ENCODE measurements around the gene POU2F1. TPM values are rescaled to one million over a fixed set of nuclear protein-coding genes. Genes with fewer than 3 reads are reported as not detected.

Gene POU2F1
- total and polyA plus RNA-seq, 2 experiments from 2014 or later: 38.8 to 66.1 TPM

DNA sequence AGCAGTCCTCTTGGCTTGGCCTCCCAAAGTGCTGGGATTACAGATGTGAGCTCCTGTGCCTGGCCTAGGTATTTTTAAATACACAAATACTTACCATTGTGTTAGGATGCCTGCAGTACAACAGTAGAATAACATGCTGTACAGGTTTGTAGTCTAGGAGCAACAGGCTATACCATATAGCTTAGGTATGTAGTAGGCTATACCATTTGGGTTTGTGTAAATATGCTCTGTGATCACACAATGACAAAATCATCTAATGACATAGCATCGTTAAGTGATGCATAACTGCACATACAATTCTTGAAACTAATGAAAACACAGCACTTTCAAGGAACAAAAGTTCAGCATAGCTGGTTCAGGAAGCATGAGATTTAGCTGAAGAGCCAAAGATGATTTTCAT lies 12.7 kb downstream of the POU2F1 start (continued):
- TF ChIP-seq CREB1 (CRISPR knock-in tag; IDR thresholded peaks at IDR 0.05; ENCODE audit: low read depth): no peak
- TF ChIP-seq STAT1 (IDR thresholded peaks at IDR 0.05; ENCODE audit: unreplicated experiment): no peak
- TF ChIP-seq, protein P1, sequence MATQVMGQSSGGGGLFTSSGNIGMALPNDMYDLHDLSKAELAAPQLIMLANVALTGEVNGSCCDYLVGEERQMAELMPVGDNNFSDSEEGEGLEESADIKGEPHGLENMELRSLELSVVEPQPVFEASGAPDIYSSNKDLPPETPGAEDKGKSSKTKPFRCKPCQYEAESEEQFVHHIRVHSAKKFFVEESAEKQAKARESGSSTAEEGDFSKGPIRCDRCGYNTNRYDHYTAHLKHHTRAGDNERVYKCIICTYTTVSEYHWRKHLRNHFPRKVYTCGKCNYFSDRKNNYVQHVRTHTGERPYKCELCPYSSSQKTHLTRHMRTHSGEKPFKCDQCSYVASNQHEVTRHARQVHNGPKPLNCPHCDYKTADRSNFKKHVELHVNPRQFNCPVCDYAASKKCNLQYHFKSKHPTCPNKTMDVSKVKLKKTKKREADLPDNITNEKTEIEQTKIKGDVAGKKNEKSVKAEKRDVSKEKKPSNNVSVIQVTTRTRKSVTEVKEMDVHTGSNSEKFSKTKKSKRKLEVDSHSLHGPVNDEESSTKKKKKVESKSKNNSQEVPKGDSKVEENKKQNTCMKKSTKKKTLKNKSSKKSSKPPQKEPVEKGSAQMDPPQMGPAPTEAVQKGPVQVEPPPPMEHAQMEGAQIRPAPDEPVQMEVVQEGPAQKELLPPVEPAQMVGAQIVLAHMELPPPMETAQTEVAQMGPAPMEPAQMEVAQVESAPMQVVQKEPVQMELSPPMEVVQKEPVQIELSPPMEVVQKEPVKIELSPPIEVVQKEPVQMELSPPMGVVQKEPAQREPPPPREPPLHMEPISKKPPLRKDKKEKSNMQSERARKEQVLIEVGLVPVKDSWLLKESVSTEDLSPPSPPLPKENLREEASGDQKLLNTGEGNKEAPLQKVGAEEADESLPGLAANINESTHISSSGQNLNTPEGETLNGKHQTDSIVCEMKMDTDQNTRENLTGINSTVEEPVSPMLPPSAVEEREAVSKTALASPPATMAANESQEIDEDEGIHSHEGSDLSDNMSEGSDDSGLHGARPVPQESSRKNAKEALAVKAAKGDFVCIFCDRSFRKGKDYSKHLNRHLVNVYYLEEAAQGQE (IDR thresholded peaks at IDR 0.05; ENCODE audit: unreplicated experiment): no peak
- no peak for TF ChIP-seq NANOG (IDR thresholded peaks at IDR 0.05; ENCODE audit: borderline replicate concordance)
- TF ChIP-seq EZH2phosphoT487 (IDR thresholded peaks at IDR 0.05; ENCODE audit: unreplicated experiment): no peak
- TF ChIP-seq EZH2 (IDR thresholded peaks at IDR 0.05; ENCODE audit: low read depth, unreplicated experiment): no peak

DNA sequence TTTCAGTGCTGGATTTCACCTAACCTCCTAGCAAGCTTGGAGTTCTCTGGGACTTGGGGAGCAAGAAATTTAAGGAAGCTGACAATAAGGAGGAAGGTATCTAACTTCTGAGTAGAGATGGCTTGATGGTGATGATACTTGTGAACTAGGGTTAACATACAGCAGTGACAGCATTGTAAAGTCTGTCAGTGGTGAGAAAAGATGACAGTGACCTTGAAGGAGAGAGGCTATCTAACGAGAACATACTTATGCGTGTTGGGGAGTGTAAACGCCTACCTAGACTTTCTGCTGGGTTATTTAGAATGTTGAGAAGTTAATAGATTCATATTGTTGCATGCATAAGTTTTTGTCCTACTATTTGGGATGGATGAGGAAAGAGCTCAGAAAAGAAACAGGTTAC lies 16.3 kb downstream of the POU2F1 start:
- TF ChIP-seq, protein P2, sequence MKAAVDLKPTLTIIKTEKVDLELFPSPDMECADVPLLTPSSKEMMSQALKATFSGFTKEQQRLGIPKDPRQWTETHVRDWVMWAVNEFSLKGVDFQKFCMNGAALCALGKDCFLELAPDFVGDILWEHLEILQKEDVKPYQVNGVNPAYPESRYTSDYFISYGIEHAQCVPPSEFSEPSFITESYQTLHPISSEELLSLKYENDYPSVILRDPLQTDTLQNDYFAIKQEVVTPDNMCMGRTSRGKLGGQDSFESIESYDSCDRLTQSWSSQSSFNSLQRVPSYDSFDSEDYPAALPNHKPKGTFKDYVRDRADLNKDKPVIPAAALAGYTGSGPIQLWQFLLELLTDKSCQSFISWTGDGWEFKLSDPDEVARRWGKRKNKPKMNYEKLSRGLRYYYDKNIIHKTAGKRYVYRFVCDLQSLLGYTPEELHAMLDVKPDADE (IDR thresholded peaks at IDR 0.05): no peak
- TF ChIP-seq ZNF331 (CRISPR knock-in tag; IDR thresholded peaks at IDR 0.05; ENCODE audit: low read depth) (no peak), EZH2phosphoT487 (IDR thresholded peaks at IDR 0.05; ENCODE audit: unreplicated experiment) (no peak), EZH2 (IDR thresholded peaks at IDR 0.05; ENCODE audit: low read depth, unreplicated experiment) (no peak), NANOG (IDR thresholded peaks at IDR 0.05; ENCODE audit: borderline replicate concordance) (no peak)
- TF ChIP-seq, protein P3, sequence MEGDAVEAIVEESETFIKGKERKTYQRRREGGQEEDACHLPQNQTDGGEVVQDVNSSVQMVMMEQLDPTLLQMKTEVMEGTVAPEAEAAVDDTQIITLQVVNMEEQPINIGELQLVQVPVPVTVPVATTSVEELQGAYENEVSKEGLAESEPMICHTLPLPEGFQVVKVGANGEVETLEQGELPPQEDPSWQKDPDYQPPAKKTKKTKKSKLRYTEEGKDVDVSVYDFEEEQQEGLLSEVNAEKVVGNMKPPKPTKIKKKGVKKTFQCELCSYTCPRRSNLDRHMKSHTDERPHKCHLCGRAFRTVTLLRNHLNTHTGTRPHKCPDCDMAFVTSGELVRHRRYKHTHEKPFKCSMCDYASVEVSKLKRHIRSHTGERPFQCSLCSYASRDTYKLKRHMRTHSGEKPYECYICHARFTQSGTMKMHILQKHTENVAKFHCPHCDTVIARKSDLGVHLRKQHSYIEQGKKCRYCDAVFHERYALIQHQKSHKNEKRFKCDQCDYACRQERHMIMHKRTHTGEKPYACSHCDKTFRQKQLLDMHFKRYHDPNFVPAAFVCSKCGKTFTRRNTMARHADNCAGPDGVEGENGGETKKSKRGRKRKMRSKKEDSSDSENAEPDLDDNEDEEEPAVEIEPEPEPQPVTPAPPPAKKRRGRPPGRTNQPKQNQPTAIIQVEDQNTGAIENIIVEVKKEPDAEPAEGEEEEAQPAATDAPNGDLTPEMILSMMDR (conservative IDR thresholded peaks at IDR 0.05; ENCODE audit: low read depth in 2 of 2): no peak
- Histone ChIP-seq H3K4me3 (no peak overlapping the region), H2AFZ (no peak overlapping the region), H3K79me2 (replicated peaks; ENCODE audit: insufficient read depth) (peaks cover 100% of the 10 kb centered on the region), H3K4me1 (ENCODE audit: insufficient read depth) (peaks cover 46% of the 10 kb centered on the region), H3K27ac (ENCODE audit: low read depth) (no peak overlapping the region), H4K20me1 (replicated peaks; ENCODE audit: insufficient read depth) (peaks cover 52% of the 10 kb centered on the region), H3K9me2 (ENCODE audit: insufficient read depth) (no peaks in the 10 kb centered on the region), H3K27me3 (ENCODE audit: insufficient read depth) (no peaks in the 10 kb centered on the region), H3F3A (replicated peaks; ENCODE audit: low read depth) (no peaks in the 10 kb centered on the region), H3K36me3 (ENCODE audit: insufficient read depth) (no peaks in the 10 kb centered on the region), H3K4me2 (no peak overlapping the region)
- H3K4me3 Mint-ChIP-seq: no peak overlapping the region
- DNase-seq (ENCODE audit: low spot score): no peak
- H3K36me3 Mint-ChIP-seq (ENCODE audit: low read depth): no peaks in the 10 kb centered on the region
- no peak overlapping the region for H3K27ac Mint-ChIP-seq
- H3K4me1 Mint-ChIP-seq: peaks cover 38% of the 10 kb centered on the region
- peaks cover 3% of the 10 kb centered on the region for H3K27me3 Mint-ChIP-seq (ENCODE audit: insufficient read depth, low read depth, poor library complexity)
- H3K9me3 Mint-ChIP-seq: no peaks in the 10 kb centered on the region
- ATAC-seq: no peak
